HPDE6-E6E7 (cell line): Measurements from ENCODE around the gene AGR2.
"Not testable (repeated sequence)": the region's sequence is repeated elsewhere in the genome, so short reads cannot be mapped to it uniquely, and the experiment has no call there.

ENCODE experiments used
- DNase-seq: peaks from one replicate; pipeline ENCODE4 v3.0.0; 2011; ENCODE audit warnings: missing footprints; ENCODE audit errors: extremely low spot score

The AGR2 gene

GRCh38 chr7:16804674-16805439 lies at the start of gene AGR2:
Gene AGR2 (minus strand): TSS chr7:16804999. CDS start chr7:16801796, 3,203 bp downstream.
- DNase-seq: peak; percentile 79

DNA sequence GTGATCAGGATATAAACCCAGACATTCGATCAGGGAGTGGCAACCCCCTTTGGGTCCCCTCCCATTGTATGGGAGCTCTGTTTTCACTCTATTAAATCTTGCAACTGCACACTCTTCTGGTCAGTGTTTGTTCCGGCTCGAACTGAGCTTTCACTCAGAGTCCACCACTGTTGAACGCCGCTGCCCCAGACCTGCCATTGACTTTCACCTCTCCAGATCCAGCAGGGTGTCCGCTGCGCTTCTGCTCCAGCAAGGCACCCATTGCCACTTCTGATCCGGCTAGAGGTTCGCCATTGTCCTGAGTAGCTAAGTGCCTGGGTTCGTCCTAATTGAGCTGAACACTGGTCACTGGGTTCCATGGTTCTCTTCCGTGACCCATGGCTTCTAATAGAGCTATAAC lies 48.4 kb upstream of the AGR2 start:
- DNase-seq: not testable (repeated sequence)

DNA sequence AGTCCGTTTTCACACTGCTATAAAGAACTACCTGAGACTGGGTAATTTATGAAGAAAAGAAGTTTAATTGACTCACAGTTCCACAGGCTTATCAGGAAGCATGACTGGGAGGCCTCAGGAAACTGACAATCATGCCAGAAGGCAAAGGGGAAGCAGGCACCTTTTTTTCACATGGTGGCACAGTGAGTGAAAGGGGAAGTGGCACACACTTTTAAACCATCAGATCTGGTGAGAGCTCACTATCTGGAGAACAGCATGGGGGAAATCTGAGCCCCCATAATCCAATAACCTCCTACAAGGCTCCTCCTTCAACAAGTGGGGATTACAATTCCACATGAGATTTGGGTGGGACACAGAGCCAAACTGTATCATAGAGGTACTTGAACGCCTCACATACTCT lies 47.0 kb upstream of the AGR2 start:
- no peak for DNase-seq

GRCh38 chr7:16850614-16851466 lies 46.0 kb upstream of the AGR2 start:
- no peak for DNase-seq

GRCh38 chr7:16849296-16850148 lies 44.7 kb upstream of the AGR2 start:
- no peak for DNase-seq

GRCh38 chr7:16847381-16847860 lies 42.6 kb upstream of the AGR2 start:
- DNase-seq: peak; percentile 8

GRCh38 chr7:16846601-16847165 lies 41.9 kb upstream of the AGR2 start:
- DNase-seq: no peak

DNA sequence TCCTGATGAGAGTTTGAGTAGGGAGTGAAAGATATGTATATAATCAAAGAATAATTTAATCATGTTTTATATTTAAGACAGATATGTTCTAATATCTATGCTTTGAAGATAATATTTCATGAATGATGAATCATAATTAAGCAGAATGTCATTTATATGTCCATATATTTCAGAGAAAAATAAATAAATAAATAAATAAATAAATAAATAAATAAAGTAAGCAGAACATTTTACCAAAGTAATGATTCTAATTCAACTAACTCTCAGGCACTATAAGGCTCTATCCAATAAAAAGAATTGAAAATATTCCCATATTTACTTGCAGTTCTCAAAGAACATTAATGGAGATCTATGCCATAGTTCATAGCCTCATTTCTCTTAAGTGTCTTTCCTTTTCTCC lies 40.9 kb upstream of the AGR2 start:
- DNase-seq: no peak

GRCh38 chr7:16841681-16842080 lies 36.9 kb upstream of the AGR2 start:
- no peak for DNase-seq

GRCh38 chr7:16840094-16840493 lies 35.3 kb upstream of the AGR2 start:
- no peak for DNase-seq

GRCh38 chr7:16839646-16840045 lies 34.8 kb upstream of the AGR2 start:
- no peak for DNase-seq

GRCh38 chr7:16838891-16839290 lies 34.1 kb upstream of the AGR2 start:
- no peak for DNase-seq

DNA sequence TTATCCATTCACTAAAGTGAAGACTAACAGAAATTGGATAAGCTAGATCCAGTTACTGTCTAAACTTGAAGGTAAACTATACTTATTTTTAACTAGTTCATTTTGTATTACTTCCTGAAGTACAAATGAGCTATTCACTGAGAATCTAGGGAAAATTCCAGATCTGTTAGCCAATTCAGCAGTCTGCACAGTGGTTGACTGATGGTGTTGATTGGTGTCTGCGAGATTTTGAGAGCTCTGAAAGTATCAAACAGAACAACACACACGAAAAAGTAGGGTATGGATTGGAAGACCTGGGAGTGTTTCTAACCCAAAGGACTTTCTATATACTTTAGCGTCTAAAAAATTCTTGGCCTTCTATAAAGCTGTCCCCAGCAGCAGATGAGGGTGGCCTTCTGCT lies 33.6 kb upstream of the AGR2 start:
- no peak for DNase-seq

DNA sequence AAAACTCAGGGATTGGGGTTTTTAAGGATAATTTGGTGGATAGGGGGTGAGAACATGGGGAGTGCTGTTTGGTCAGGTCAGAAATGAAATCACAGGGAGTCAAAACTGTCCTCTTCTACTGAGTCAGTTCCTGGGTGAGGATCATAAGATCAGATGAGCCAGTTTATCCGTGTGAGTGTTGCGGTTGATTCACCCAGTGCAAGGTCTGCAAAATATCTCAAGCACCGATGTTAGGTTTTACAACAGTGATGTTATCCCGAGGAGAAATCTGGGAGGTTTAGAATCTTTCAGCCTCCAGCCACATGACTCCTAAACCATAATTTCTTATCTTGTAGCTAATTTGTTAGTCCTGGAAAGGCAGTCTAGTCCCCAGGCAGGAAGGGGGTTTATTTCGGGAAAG lies 31.7 kb upstream of the AGR2 start:
- no peak for DNase-seq

DNA sequence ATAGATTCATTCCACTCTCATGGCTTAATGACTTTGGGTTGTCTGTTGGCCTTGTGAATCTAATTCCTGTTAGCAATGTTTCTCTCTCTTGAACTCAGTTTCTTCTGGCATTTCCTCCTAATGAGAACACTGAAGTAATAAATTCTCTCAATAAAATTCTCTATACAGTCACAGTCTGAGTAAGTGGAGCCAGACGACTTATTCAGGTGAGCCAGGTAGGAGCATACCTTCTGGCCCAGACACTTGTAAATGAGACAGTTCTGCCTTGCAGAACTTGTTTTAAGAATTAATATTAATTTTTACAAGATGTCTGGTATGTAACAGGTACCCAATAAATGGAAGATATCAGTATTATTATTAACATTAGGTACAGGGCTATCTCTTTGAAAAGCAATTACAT lies 28.6 kb upstream of the AGR2 start:
- DNase-seq: no peak

DNA sequence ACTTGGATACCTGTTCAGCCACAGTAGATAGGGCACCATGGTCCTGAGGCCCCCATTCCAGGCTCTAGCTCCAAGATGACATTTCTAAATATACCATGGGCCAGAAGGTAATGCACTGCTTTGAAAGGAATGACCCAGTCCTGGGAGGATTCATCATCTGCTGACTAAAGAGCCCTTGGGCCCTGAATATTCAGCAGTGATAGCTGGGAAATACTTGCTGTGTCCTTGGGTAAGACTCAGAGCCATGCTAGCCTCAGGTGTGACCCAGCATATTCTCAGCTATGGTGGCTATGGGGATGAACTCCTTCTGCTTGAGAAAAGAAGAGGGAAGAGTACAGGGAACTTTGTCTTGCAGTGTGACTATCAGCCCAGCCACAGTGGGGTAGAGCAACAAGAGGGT lies 21.3 kb upstream of the AGR2 start:
- no peak for DNase-seq

- DNase-seq: no peak
Observed at GRCh38 chr7:16822029-16822428, 17.2 kb upstream of the AGR2 start.

- DNase-seq: no peak
Observed at GRCh38 chr7:16818732-16819131, 13.9 kb upstream of the AGR2 start.

GRCh38 chr7:16817536-16817935 lies 12.7 kb upstream of the AGR2 start:
- DNase-seq: peak; percentile 69

DNA sequence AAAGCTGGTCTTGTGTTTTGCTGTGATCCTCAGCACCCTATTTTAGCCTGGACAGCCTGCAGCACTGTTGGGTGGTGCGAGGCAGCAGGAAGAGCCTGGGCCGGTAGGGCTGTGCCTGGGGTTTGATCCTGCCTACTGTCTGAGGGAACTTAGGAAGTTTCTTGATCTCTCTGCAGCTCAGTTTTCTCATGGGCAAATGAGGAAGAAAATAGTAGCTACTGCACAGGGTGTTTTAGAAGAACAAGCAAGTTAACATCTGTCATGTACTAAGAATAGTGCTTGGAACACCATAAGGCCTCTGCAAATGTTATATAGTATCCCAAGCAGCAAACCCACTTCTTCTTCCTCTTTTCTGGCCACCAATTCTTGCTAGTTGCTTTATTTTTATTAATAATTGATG lies 12.0 kb upstream of the AGR2 start:
- no peak for DNase-seq

DNA sequence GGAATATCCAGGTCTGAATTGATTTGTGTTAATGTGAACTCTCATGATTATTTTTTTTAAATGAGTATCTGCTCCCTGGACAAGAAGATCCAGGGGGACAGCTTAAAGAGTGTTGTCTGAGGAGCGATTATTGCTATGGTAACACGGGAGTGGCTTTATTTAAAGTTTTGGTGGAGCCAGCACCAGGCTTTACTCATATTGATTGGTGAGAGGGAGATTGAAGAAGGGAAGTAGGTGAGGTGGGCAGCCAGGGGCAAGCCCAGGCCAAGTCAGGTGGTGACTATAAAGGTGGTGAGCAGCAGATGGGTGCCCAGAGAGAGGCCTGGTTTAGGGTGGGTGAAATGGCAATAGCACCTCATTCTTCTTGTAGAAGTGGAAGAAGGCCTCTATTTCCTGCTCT lies 10.2 kb upstream of the AGR2 start:
- no peak for DNase-seq

DNA sequence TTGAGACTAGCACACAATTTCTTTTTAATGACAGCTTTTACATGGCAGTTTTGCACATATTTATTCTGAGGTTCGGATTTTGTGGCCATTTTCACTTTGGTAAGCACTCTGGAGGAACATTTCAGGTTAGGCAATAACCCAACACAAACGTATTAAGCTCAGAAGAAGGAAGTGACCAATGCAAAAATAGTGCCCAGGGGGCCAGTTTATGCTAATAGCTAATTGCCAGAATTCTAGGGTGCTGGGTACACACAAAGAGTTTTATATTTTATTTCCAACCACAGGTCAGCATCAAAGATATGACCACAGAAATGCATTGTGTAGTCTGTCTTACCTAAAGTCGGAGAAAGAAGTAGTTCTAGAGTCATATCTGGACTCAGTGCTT lies 8.4 kb upstream of the AGR2 start:
- DNase-seq: no peak
